CD4-positive, alpha-beta T cell treated with Interleukin-17A for 1 hour (primary cell): ENCODE results near the gene CTIF.

ENCODE experiments used
- DNase-seq: peaks from one replicate; pipeline ENCODE4 v3.0.0-alpha.2; 2020

The CTIF gene

GRCh38 chr18:48827291-48828193 is 288.7 kb downstream of the CTIF start:
- DNase-seq = no peak

GRCh38 chr18:48828194-48828545 is 289.3 kb downstream of the CTIF start:
- DNase-seq = no peak

- no peak for DNase-seq
These were observed 290.0 kb downstream of the CTIF start for GRCh38 chr18:48828691-48829442.

- DNase-seq = no peak
These were observed 290.8 kb downstream of the CTIF start for GRCh38 chr18:48829443-48830149.

- no peak for DNase-seq
These were observed 292.4 kb downstream of the CTIF start for GRCh38 chr18:48831113-48831759.

- no peak for DNase-seq
These were observed 293.0 kb downstream of the CTIF start for GRCh38 chr18:48831802-48832201.

- DNase-seq = no peak
These were observed 294.3 kb downstream of the CTIF start for GRCh38 chr18:48832938-48833700.

- DNase-seq = peak; percentile 77
These were observed 295.0 kb downstream of the CTIF start for GRCh38 chr18:48833701-48834412.

- DNase-seq = peak; percentile 81
These were observed 295.7 kb downstream of the CTIF start for GRCh38 chr18:48834413-48835031.

- no peak for DNase-seq
These were observed 296.3 kb downstream of the CTIF start for GRCh38 chr18:48835119-48835518.

GRCh38 chr18:48835745-48836170 is 296.9 kb downstream of the CTIF start:
- DNase-seq = no peak

- DNase-seq = no peak
These were observed 297.5 kb downstream of the CTIF start for GRCh38 chr18:48836231-48836805.

- peak; percentile 32 for DNase-seq
These were observed 298.2 kb downstream of the CTIF start for GRCh38 chr18:48836806-48837615.

GRCh38 chr18:48837676-48838075 is 298.8 kb downstream of the CTIF start:
- no peak for DNase-seq

GRCh38 chr18:48838166-48838775 is 299.4 kb downstream of the CTIF start:
- DNase-seq = no peak

- peak; percentile 23 for DNase-seq
These were observed 300.3 kb downstream of the CTIF start for GRCh38 chr18:48838921-48839818.

- no peak for DNase-seq
These were observed 301.1 kb downstream of the CTIF start for GRCh38 chr18:48839819-48840490.

GRCh38 chr18:48840491-48840877 is 301.7 kb downstream of the CTIF start:
- no peak for DNase-seq
